ENCODE data around the gene NR1H3.
A peak's percentile ranks its signal among the peaks of the same experiment; 100 is the strongest.

The NR1H3 gene

DNA sequence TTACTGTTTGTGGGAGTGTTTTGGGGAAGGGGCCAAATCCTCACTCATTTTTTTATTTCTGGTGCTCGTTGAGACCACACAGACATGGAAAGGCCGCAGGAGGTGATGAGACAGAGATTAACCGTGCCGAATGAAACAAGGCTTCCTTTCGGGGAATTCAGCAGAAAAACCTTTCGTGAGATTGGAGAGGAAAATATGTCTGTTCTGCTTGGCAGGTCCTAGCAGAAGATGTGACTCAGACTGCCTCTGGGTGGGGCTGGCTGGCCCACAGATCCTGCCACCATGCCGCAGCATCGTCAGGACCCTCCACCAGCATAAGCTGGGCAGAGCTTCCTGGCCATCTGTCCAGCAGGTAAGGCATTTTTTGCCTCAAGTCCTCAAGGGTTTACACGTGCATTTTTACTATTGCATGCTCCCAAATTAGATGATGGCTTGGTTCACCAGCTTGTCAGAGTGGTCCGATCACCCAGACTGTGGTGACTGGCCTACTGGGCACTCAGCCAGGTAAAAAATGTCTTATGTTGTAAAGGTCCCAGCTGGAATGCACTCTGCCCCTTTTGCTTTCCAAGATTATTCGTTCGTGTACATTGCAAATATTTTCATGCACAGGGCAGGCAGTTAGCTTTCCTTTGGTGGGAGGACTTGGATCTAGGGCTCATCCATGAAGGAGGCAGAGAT is 41.5 kb upstream of the NR1H3 start:
- peak; percentile 61 for DNase-seq (ENCODE audit: low spot score)

DNA sequence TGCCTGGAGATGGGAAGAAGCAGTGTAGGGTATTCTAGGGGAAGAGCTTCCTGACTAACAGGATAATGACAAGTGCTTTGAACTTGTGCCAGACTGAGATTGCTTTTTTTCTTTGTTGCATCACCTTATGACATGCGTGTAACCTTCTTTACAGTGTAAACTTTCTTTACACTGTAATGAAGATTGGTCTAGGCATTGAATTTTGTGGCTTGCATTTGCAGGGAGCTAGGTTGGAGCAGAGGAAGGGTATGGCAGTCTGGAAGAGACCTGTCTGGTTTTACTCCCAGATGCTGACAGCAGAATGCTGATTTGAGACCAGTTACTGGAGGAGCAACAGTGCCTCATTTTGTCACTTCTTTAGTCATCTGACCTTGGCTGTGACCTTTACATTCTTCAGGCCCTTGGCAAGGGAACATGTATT is 37.4 kb upstream of the NR1H3 start:
- CTCF ChIA-PET: interaction anchor here (0.7 to 1.1 kb wide), 2 partner anchors 10 to 35 kb away, joined by 3 to 9 read pairs; no protein-coding TSS in a partner anchor
- no peak for DNase-seq (ENCODE audit: low spot score)
- POLR2A ChIA-PET (ENCODE audit: low non-redundant PET): interaction anchor here (0.9 kb wide), 1 partner anchor 13 kb away, joined by 5 read pairs; no protein-coding TSS in a partner anchor
- TF ChIP-seq, protein P1, sequence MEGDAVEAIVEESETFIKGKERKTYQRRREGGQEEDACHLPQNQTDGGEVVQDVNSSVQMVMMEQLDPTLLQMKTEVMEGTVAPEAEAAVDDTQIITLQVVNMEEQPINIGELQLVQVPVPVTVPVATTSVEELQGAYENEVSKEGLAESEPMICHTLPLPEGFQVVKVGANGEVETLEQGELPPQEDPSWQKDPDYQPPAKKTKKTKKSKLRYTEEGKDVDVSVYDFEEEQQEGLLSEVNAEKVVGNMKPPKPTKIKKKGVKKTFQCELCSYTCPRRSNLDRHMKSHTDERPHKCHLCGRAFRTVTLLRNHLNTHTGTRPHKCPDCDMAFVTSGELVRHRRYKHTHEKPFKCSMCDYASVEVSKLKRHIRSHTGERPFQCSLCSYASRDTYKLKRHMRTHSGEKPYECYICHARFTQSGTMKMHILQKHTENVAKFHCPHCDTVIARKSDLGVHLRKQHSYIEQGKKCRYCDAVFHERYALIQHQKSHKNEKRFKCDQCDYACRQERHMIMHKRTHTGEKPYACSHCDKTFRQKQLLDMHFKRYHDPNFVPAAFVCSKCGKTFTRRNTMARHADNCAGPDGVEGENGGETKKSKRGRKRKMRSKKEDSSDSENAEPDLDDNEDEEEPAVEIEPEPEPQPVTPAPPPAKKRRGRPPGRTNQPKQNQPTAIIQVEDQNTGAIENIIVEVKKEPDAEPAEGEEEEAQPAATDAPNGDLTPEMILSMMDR (conservative IDR thresholded peaks at IDR 0.05; ENCODE audit: low read depth): no peak
- H3K27ac ChIP-seq: peak overlapping the region; percentile 57

More for the DNA sequence above, 41.5 kb upstream of the NR1H3 start:
- ChIA-PET CTCF (interaction anchor here (0.7 to 2.6 kb wide), 4 partner anchors 12 to 37 kb away, joined by 3 to 11 read pairs (median 4); no protein-coding TSS in a partner anchor), POLR2A (ENCODE audit: low non-redundant PET) (interaction anchor here (0.5 to 3.2 kb wide), 4 partner anchors 22 to 605 kb away, joined by 5 to 70 read pairs (median 10); partner anchors contain the start of gene PACSIN3)
- TF ChIP-seq, protein P1 (conservative IDR thresholded peaks at IDR 0.05; ENCODE audit: low read depth): no peak
- peak overlapping the region; percentile 99 for H3K27ac ChIP-seq

DNA sequence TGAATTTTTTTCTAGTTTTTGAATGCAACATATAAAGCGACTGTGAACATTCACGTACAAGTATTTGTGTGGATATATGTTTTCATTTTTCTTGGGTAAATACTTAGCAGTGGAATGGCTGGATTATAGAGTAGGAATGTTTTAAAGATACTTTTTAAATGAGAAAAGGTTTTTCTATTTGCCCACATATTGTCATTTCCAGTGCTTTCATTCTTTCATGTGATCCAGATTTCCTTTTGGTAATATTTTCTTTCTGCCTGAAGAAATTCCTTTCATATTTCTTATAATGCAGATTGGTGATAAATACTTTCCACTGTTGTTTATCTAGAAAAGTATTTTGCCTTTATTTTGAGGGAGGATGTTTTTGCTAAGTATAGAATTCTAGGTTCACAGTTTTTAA is 35.1 kb upstream of the NR1H3 start:
- no peak for DNase-seq (ENCODE audit: low spot score)
- H3K27ac ChIP-seq: no peak overlapping the region
- TF ChIP-seq, protein P1 (conservative IDR thresholded peaks at IDR 0.05; ENCODE audit: low read depth): no peak
- CTCF ChIA-PET: no interaction called here
- POLR2A ChIA-PET (ENCODE audit: low non-redundant PET): no interaction called here

DNA sequence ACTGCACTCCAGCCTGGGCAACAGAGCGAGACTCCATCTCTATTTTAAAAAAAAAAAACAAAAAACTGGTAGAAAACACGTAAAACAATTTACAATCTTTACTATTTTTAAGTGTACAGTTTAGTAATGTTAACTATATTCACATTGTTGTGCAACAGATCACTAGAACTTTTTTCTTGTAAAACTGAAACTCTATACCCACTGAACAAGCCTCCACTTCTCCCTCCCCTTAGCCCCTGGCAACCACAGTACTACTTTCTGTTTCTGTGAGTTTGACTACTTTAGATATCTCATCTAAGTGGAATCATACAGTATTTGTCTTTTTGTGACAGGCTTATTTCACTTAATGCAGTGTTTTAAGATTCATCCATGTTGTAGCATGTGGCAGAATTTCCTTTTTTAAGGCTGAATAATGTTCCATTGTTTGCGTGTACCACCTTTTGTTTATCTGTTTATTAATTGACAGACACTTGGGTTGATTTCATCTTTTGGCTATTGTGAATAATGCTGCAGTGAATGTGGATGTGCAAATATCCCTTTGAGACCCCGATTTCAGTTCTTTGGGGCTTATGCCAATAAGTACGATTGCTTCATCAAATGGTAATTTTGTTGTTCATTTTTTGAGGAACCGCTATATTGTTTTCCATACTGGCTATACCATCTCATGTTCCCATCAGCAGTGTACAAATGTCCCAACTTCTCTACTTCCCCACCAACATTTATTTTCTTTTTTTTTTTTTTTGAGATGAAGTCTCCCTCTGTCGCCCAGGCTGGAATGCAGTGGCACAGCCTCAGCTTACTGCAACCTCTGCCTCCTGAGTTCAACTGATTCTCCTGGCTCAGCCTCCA is 32.0 kb upstream of the NR1H3 start:
- TF ChIP-seq, protein P1 (conservative IDR thresholded peaks at IDR 0.05; ENCODE audit: low read depth): no peak
- peak overlapping the region; percentile 32 for H3K27ac ChIP-seq
- no peak for DNase-seq (ENCODE audit: low spot score)
- ChIA-PET CTCF (no interaction called here), POLR2A (ENCODE audit: low non-redundant PET) (no interaction called here)

DNA sequence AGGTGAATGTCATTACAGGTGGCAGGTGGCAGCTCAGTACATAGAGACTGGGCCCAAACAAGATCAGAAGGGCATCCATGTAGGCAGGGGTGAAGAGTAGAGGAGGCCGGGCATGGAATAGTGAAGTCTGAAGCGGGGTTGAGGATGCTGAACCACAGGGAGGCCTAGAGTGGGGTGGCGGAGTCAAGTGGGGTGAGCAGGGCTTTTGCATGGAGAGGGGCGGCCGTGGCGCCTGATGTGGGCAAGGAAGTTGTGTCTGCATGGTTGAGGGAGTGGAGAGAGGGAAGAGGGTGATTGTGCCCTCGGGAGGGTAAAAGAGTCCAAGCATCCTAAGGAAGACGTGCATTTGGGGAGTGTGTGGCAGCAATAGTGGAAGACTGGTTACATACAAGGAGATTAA is 28.6 kb upstream of the NR1H3 start:
- TF ChIP-seq, protein P1 (conservative IDR thresholded peaks at IDR 0.05; ENCODE audit: low read depth): no peak
- POLR2A ChIA-PET (ENCODE audit: low non-redundant PET): interaction anchor here (0.7 kb wide), 1 partner anchor 30 kb away, joined by 4 read pairs; no protein-coding TSS in a partner anchor
- CTCF ChIA-PET: no interaction called here

DNA sequence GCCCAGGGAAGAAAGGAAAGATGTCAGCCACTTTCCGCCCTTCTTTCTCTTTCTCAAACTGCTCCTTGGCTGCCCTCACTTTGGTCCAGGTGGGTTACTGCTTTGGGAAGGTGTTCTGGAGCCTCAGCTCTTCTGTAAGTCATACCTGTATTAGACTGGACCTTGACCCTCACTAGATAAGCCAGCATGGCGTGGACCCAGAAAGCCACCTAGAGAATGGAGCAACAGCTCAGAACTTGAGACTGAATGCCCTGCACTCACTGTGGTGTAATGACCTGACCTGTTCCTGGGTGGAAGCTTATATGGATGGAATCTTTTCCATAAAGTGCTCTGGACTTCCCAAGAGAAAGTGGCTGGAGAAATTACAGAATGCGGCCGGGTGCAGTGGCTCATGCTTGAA is 24.7 kb upstream of the NR1H3 start:
- no peak for DNase-seq (ENCODE audit: low spot score)
- ChIA-PET POLR2A (ENCODE audit: low non-redundant PET) (interaction anchor here (0.8 to 1.1 kb wide), 2 partner anchors 13 to 19 kb away, joined by 5 read pairs; no protein-coding TSS in a partner anchor), CTCF (interaction anchor here (0.7 to 2.5 kb wide), 2 partner anchors 122 to 356 kb away, joined by 5 to 10 read pairs; no protein-coding TSS in a partner anchor)
- TF ChIP-seq, protein P1 (conservative IDR thresholded peaks at IDR 0.05; ENCODE audit: low read depth): no peak
- peak overlapping the region; percentile 55 for H3K27ac ChIP-seq

More for the DNA sequence above, 28.6 kb upstream of the NR1H3 start:
- H3K27ac ChIP-seq: no peak overlapping the region
- no peak for DNase-seq (ENCODE audit: low spot score)
